Fibroblast of skin of back (primary cell): Measurements from ENCODE around the gene LITAF.

ENCODE experiments used
- DNase-seq: peaks from one replicate; pipeline ENCODE4 v3.0.0-alpha.2; 2013

Gene LITAF

DNA sequence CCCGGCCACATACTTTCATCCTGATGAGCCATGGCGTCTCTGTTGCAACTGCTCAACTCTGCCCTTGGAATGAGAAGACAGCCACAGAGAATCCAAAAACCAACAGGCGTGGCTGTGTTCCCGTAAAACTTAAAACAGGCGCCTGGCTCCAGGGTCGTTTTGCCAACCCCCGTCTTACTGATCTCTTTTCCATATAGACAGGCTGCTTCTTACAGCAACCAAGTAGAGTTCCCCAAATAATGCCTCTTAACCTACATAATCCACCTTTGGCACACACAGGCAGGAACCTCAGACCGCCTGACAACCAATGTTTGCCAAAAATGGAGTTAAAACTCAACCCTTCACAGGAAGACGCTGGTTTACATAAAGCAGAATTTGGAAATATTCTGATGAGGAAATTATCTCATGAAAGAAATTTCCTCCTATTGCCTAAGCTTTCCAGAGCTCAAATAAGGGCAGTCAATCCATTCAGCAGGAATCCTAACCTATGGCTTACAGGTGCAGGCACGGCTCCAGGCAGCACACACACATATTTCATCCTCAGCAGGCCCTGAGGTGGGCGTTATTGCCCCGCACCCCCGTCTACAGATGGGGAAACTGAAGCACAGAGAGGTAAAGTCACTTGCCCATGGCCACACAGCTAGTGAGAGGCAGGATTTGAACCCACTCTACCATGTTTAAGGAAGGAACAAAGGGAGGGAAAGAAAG lies 35.8 kb downstream of the LITAF start:
- DNase-seq: no peak

DNA sequence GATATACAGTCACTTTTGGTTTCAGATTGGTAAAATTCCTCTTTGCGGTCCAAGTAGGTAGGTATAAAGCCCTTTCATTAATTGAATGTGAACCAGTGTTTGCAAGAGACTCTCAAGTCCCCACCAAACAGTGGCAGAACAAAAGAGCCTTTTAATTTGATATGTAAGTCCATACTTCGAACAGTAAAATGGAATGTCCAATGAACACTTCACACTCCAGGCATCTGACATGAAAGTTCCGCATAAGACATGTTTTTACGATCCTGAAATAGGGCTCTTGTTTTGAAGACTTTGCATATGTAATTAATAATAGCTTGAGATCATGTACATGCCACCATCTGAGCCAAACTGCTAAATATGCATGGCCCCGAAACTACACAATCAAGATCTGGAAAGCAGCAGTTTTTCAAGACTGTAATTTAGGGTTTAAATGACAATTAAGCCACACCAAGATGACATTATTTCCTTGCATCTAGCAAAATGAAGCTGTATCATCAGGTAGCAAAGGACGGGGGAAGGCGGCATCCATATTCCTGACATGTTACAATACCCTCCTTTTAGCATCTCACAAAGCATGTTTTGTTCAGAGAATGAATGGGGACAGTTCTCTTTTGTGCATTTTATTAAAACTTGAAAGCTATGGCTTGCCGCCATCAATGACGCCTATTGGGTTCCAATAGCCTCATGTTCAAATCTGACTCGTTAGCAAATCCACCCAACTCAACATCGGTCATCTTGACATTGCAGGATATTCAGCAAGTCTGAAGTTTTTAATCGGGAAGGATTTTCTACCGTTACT lies 39.4 kb downstream of the LITAF start:
- DNase-seq: no peak

DNA sequence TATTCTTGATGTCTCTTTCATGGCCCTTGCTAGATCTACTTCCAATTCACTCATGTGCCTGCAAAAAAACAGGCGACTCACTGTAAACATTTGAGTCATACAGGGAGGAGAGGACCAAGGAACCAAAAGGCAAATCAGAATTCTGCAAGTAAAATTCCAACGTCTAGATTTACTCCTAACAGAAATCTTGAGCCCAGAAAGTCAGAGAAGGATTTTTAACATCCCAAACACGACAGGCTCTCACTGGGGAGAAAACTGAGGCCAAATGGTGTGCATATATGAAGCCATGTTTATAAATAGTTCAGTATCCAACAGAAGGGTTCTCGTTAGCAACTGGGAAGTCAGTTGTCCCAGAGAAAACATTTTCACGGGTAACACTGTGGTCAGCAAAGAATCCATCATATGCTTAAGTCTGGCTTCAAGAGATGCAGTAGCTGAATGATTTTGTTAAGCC lies 40.1 kb downstream of the LITAF start:
- peak; percentile 30 for DNase-seq

DNA sequence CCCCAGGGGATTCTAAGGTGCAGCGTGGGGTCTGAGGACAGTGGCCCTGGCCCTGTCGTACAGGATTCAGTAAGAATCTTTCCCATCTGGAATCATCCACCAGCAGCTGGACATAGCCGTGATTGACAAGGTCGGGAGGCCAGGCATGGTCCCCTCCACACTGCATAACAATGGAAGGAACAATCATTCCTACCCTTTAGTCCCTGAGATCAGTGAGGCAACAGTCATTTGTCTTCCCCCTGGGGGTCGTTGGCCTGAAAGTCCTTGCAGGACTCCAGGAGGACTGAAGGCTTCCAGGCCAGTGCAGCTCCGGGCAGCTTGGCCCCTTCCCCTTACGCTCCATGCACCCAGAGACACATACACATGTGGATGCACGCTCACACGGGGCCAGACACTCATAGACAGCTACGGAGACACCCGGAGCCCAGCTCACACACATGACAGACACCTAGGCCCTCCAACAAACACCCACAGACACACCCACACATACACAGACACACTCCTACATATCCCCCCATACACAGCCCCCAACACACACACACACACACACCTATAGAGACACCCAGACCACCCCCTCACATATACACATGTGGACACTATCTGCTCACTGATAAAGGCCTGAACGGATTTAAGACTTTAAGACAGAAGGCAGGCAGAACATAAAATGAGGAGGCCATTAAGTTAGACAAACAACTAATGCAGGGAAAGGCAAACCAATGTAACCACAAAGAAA lies 42.9 kb downstream of the LITAF start:
- DNase-seq: no peak

DNA sequence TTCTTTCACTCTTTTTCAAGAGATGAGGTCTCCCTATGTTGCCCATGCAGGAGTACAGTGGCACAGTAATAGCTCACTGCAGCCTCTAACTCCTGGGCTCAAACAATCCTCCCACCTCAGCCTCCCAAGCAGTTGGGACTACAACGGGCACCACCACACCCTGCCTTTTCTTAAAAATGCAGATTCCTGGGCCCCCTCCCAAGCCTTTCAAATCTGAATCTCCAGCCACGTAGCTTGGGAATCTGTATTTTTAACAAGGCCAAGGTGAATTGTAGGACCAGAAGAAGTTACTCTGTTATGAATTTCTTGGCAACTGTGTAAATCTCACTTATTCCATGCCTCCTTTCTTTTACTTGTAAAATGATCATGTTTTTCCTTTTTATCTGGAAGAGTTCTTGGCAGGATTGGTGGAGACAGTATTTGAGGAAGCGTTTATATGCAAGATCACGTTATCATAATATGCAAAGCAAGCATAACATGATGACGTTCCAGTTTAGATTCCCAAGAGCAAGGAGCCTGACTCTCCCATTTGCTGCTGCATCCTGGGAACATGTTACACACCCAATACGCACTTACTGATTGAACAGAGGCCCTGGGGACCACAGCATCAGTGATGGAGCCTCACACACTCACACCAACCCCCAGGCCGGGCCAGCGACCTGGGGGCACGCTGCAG lies 44.5 kb downstream of the LITAF start:
- DNase-seq: no peak

DNA sequence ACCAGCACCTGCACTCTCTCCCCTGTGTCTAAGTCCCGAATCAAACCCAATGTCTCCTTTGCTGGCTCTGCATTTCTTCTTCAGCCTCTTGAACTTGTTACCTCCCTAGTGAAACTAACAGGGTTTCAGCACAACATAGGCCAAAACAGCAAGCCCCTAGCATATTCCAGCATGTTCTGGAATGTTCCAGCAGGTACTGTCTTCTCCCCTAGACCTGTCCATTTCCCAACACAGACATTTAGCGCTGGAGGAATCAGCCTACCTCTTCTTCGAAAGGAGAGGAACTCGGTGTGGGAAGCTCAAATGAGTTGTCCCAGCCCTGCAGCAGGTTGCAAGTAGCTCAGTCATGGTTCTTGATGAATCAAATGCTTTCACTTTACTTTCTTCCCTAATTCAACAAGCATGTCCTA lies 47.1 kb downstream of the LITAF start:
- DNase-seq: no peak

DNA sequence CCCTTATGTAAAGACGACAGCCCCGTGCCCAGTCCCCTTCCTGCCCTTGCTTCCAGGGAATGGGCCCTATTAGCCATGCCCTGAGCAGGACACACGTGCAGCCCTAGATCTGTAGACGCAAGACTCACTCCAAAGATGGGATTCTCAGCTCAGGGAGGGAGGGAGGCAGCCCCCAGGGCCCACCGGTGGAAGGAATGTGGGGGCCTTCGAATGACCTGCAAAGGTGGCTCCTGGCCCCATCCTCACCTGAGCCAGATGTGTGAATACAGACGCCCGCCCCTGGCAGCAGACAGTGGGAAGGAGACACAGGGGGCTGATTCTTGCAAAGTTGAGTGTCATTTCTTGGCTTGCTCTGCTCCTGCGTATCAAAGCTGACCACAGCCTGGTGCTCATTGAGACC lies 47.8 kb downstream of the LITAF start:
- DNase-seq: no peak

DNA sequence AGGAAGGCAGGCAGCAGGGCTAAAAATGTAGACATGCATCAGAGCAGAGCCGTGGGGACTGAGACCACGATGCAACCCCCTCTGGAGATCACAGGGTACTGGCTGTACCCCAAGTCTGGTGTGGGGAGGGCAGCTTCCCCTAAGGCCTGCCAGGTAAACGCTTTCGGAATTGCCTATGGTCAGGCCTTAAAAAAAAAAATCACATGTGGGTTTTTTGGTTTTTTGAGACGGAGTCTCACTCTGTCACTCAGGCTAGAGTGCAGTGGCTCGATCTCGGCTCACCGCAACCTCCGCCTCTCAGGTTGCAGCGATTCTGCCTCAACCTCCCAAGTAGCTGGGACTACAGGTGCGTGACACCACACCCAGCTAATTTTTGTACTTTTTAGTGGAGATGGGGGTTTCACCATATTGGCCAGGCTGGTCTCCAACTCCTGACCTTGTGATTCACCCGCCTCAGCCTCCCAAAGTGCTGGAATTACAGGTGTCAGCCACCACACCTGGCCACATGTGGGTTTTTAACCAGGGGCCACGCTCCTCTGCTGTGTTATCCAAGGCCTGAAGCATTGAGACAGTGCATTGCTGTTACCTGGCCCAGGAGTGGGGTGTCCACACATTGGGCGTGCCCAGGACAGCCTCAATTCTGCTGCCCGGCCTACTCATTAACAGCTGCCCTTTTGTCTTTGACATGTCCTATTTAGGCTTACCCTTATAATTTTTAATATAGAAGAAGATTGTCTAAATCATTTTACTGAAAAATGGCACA lies 50.4 kb downstream of the LITAF start:
- DNase-seq: no peak

DNA sequence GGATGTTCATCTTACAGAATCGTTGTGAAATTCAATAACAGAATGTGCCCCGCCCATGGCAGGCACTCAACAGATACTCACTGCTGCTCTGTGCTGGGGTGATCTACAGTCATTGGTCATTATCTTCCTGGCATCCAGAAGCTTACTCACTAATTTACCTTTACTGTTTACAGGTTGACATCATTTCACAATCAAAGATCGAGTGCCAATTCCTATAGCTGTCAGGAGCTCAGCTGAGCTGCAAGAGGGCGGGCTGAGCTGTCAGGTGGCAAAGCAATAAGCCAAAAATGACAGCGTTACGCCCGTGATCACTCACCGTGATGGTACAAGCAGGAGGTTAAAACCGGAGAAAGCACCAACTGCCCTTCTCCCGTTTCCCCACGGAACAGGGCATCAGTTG lies 51.2 kb downstream of the LITAF start:
- DNase-seq: no peak

DNA sequence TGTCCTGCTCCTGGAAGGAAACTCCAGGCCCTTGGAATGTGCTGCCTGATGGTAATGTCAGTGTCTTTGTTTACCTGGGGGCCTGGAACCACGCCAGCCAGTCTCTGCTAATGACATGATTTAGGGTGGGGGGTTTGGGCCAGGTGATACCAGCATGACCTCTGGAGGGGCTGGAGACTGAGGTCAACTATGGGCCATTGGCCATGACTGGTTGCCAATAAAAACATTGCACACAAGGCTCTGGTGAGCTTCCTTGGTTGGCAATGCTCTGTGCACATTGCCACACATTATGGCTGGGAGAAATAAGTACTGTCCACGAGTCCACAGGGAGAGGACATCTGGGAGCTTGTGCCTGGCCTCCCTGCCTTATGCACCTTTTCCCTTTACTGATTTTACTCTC lies 52.5 kb downstream of the LITAF start:
- DNase-seq: no peak

DNA sequence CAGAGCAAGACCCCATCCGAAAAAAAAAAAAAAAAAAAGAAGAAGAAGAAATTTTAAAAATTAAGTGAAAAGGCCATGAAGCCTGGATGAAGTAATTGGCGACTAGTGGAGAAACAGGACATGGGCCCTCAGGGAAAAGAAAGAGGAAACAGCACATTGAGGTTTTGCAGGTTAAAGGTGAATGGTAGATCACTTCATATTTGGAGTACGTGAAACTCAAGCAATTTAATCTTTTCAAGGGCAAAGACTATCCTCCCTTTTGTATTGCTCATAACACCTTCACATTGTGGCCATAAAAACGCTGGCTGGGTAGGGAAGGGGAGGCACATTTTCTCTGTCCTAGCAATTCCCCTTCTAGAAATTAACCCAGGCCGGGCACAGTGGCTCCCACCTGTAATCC lies 53.1 kb downstream of the LITAF start:
- DNase-seq: no peak

DNA sequence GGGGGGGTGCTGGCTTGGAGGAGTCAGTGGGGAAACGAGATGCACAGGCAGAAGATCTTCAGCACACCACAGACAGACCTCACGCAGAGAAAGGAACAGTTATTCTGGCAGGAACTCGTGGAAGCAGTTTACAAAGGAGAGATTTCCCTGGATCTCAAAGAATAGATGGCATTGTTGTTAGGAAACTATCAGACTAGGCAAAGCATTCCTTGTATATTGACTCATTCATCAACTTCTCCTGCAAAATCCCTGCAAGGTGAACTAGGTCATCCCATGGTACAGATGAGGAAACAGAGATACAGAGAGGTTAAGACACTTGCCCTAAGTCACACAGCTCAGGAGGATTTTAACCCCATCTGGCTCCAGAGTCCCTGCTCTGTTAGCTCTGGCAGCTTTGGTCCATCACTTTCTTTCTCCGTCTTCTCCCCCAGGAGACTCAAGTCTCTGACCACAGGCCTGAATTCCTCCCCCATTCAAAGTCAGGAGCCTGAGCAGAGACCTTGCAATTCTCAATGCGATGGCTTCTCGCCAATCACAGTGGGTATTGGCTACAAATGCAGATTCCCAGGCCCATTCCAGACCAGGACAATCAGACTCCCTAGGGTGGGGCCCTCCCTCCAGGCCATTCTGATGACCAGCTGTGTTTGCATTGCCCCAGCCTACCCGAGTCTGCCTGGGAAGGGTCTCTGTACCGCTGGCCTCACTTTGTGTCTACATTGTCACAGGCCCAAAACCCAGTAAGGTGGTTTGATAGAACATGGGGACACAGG lies 56.4 kb downstream of the LITAF start:
- DNase-seq: no peak

DNA sequence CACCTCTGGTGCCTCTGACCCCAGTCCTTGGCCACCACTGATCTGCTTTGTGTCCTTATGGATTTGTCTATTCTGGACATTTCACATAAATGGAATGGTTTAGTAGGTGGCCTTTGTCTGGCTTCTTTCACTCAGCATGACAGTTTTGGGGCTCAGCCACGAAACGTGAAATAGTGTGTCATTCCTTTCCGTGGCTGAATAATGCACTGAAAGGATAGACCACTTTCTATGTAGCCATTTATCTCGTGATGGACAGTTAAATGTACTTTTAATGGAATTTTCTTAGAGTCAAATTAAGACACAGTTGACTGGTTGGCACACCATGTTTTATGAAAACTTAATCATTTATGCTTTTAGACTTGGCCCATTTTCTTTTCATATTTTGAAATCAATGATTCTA lies 57.4 kb downstream of the LITAF start:
- no peak for DNase-seq

DNA sequence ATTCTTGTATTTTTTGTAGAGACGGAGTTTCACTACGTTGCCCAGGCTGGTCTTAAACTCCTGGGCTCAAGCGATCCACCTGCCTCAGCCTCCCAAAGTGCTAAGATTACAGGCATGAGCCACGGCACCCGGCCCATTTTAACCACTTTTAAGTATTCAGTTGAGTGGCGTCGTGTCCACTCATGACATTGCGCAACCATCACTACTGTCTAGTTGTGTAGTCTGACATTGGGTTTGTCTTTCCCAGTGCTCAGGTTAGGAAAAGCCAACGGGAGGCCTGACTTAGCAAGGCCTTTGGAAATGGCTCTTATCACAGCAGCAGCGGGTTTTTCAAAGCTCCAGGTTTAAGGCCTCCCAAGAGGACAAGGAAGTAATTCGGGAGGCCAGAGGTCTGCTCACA lies 58.7 kb downstream of the LITAF start:
- no peak for DNase-seq

DNA sequence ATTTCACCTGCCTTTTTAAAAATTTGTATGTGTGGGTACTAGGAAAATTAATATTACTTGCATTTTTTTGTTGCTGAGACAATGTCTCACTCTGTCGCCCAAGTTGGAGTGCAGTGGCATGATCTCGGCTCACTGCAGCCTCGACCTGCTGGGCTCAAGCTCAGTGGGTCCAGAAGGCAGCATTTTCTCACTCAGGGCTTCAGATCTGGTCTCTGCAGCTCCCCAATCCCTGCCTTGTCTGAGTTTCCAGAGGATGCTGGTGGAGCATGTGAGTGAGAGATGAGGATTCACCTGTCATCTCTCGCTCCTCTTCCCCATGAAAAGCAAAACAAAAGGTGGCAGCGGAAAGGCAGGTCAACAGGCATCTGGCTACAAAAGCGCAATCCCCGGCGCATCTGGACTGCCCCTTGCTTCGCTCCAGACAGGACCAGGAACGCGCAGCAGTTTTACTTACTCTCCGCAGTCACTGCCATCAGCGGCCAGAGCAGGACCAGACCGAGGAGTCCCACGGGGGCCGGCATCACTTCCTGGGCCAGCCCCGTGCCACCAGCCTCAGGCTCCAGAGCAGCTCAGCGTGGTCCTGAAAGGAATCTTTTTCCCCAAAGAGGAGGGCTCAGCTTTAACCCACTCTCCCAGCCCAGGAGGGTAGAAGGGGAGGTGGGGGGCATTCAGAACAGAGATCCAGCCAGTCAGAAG lies 59.9 kb downstream of the LITAF start:
- no peak for DNase-seq

DNA sequence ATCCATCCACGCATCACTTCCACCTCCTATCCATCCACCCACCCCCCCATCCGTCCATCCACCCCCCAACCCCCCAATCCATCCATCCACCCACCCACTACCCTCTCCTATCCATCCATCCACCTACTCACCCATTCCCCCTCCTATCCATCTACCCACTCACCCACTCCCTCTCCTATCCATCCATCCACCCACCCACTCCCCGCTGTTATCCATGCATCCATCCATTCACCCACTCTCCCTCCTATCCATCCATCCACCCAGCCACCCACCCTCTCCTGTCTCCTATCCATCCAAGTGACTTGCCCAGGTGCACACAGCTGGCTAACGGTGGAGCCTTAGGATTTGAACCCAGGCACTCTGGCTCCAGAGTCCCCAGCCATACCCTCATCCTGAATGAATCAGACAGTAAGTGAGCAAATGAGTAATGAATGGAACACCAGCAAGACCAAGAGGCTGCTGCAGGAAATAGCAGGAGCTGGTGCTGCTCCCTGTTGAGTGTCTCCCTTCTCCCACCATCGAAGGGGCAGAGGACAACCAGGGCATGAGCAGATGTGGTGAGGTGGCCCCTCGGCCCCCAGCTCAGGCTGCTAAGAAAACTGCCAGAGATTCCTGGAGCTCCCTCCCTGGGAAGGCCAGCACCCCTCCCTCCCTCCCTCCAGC lies 62.5 kb downstream of the LITAF start:
- no peak for DNase-seq

DNA sequence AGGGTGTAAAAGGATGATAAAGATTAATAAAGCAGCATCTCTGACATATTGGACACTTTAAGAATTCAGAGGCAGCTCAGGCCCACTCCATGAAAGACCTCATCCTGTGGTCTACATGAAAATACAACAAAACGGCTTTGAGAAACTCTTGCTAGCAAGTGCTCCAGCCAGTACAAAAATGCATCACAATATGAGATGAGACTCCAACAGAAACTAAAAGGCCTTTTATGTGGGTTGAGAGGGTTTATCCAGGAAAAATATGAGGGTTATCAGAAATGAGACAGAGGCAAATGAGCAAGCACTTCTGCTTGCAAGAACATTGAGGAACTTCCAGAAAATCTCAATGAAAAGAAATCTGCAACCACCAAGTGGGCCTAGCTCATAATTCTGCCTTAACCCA lies 65.7 kb downstream of the LITAF start:
- no peak for DNase-seq

DNA sequence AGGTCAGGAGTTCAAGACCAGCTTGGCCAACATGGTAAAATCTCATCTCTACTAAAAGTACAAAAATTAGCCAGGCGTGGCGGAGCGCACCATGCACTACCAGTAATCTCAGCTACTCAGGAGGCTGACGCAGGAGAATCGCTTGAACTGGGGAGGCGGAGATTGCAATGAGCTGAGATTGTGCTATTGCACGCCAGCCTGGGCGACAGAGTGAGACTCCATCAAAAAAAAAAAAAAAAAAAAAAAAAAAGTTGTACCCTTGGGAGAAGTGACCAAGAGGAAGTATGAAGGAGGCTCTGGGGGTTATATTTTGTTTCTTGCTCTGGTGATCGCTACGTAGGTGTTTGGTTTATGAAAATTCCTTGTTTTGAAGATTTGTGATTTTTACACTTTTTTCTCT lies 66.3 kb downstream of the LITAF start:
- DNase-seq: no peak

DNA sequence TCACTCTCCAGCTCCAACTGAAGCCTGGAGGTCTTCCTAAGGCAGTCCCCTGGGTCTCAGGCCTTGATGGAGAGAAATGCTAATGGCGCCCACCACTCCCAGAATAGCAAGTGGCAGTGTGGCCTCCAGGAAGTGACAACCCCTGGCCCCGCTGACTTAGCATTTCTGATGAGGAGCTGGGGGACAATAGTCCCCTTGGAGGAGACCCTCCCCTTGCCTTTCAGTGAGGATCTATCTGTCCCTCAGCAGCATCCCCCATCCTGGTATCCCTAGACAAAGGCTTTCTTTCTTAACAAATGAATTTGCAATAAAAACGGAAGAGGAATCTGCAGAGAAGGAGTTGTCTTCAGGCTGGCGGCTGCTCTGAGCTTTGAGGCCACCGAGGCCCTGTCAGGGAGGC lies 68.8 kb downstream of the LITAF start:
- DNase-seq: no peak
